ENCODE data around the gene CDC7. TPM values are rescaled to one million over a fixed set of nuclear protein-coding genes. Genes with fewer than 3 reads are reported as not detected.
"Not testable (repeated sequence)": the region's sequence is repeated elsewhere in the genome, so short reads cannot be mapped to it uniquely, and the experiment has no call there.

Gene CDC7
- total RNA-seq: under 1 TPM; 0.66 to 0.78 TPM

GRCh38 chr1:91500756-91501522 is at the start of gene CDC7:
Gene CDC7 (plus strand): TSS chr1:91500851. CDS start chr1:91501717, 866 bp downstream.
- Histone ChIP-seq H3K4me3 (peak within 1 kb of the TSS; percentile 37 to 58), H3K4me1 (peaks cover 14% of the 10 kb centered on the region), H3K9me3 (no peaks in the 10 kb centered on the region), H3K27ac (peak within 1 kb of the TSS; percentile 76 to 80 (median 79)), H3K27me3 (no peaks in the 10 kb centered on the region), H3K36me3 (replicated peaks in 1 of 2; ENCODE audit: insufficient read depth in 1 of 2, low read depth in 2 of 2) (no peaks in the 10 kb centered on the region)
- intact Hi-C loops (cut with DNase I): no loop called here
- DNase-seq: peak; percentile 88 to 92 (median 91)
- WGBS, 2 donors: 0% methylated on average over 56 to 68 of the region's 68 CpGs
- TF ChIP-seq CTCF (IDR thresholded peaks at IDR 0.05): peak in 6 of 7 experiments; percentile 14 to 62 (median 35)
- TF ChIP-seq POLR2A (IDR thresholded peaks at IDR 0.05): peak in 2 of 3 donors; percentile 24 to 26
- peak; percentile 94 for ATAC-seq

DNA sequence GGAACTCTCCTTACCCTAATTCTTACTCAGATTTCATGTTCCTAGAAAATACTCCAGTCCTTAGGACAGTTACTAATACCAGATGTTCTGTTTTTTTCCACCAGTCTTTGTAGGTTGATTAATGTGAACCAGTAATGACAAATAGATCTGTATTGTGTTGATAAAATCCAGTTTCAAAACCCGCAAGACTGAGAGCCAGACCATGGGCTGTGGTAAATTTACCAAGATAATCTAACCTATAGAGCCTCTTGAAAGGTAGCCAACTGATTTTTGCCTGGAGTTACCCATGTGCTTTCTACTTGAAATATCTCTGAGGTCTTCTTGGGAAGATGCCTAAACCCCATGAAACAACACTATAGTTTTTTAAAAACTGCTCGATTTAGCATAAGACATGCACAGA is 46.5 kb upstream of the CDC7 start:
- ATAC-seq: no peak
- H3K9me3 ChIP-seq: no peaks in the 10 kb centered on the region
- H3K4me1 ChIP-seq: no peaks in the 10 kb centered on the region
- H3K36me3 ChIP-seq (replicated peaks in 1 of 2; ENCODE audit: insufficient read depth in 1 of 2, low read depth in 2 of 2): no peaks in the 10 kb centered on the region
- intact Hi-C loops (cut with DNase I): no loop called here
- WGBS, 2 donors: 60 to 65% methylated on average over 2 of the region's 2 CpGs
- H3K27me3 ChIP-seq: no peaks in the 10 kb centered on the region
- no peak overlapping the region for H3K27ac ChIP-seq
- TF ChIP-seq POLR2A (IDR thresholded peaks at IDR 0.05) (no peak), CTCF (IDR thresholded peaks at IDR 0.05) (no peak)
- no peak overlapping the region for H3K4me3 ChIP-seq
- DNase-seq: no peak

DNA sequence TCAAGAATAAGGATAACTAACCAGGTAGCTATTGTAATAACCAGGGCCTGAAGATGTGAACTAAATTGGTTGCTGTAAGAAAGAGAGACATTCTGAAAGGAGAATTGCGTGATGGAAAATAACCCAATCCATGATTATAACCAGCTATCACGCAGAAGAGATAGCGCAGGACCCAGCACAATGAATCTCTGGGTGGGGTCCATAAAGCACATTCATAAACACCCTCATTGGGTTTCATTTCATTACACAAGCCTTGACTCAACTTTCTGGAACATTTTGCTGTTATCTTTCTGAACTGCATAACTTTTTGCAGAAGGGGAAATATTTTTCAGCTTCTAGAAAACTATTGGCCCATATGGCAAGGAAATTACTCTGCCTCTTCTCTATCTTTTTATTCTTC is 45.3 kb upstream of the CDC7 start:
- ATAC-seq: no peak

DNA sequence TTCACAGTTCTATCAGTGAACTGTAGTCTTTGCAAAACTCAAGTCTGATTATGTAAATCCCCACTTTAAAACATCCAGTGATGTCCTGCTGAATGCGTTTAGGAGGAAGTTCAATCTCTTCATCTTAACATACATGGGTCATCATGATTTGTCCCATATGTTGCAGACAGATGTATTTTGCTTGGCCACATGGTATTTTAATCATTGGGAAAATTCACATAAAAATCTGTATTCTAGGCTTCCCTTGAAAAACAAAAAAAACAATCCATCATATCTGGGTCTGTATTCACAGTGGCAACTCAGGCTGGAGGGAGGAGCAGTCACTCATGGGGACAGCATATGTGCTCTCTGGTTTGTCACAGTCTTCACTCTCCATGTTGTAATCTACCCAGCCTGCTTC is 44.8 kb upstream of the CDC7 start:
- Histone ChIP-seq H3K4me1 (no peaks in the 10 kb centered on the region), H3K27me3 (no peaks in the 10 kb centered on the region), H3K36me3 (replicated peaks in 1 of 2; ENCODE audit: insufficient read depth in 1 of 2, low read depth in 2 of 2) (no peaks in the 10 kb centered on the region), H3K27ac (no peak overlapping the region), H3K4me3 (no peak overlapping the region), H3K9me3 (no peaks in the 10 kb centered on the region)
- ATAC-seq (no peak), DNase-seq (no peak)
- WGBS, 2 donors: 64 to 86% methylated on average over 1 of the region's 1 CpG
- intact Hi-C loops (cut with DNase I): no loop called here
- no peak for TF ChIP-seq CTCF (IDR thresholded peaks at IDR 0.05)
- TF ChIP-seq POLR2A (IDR thresholded peaks at IDR 0.05): no peak

More for the DNA sequence above, 45.3 kb upstream of the CDC7 start:
- no peaks in the 10 kb centered on the region for H3K36me3 ChIP-seq (replicated peaks in 1 of 2; ENCODE audit: insufficient read depth in 1 of 2, low read depth in 2 of 2)
- H3K4me1 ChIP-seq: no peaks in the 10 kb centered on the region
- no peak overlapping the region for H3K27ac ChIP-seq
- no peaks in the 10 kb centered on the region for H3K9me3 ChIP-seq
- intact Hi-C loops (cut with DNase I): no loop called here
- no peak for DNase-seq
- H3K27me3 ChIP-seq: no peaks in the 10 kb centered on the region
- WGBS, 2 donors: 58 to 80% methylated on average over 3 of the region's 3 CpGs
- H3K4me3 ChIP-seq: no peak overlapping the region
- TF ChIP-seq CTCF (IDR thresholded peaks at IDR 0.05): no peak
- no peak for TF ChIP-seq POLR2A (IDR thresholded peaks at IDR 0.05)

DNA sequence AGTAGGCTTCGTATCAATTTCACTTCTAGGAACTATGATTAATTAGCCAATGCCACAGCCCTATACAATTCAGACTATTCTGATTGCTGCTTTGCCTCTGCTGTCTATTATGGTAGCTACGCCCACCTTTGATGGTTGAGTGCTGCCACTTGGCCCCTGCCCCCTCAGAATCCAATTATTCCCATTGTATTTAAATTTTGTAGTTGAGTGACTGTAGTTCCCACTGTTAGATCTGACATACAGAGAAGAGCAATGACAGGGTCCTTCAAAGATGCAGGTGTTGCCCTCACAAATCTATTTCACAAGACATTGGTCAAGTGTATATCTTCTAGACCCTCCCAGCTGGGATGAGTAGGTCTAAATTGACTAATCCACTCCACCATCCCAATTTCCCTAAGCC is 35.3 kb upstream of the CDC7 start:
- DNase-seq; ATAC-seq; H3K4me1 ChIP-seq; H3K4me3 ChIP-seq; H3K36me3 ChIP-seq (replicated peaks in 1 of 2; ENCODE audit: insufficient read depth in 1 of 2, low read depth in 2 of 2); H3K27me3 ChIP-seq; intact Hi-C loops (cut with DNase I); H3K9me3 ChIP-seq; H3K27ac ChIP-seq: not testable (repeated sequence)
- WGBS, 2 donors: 64 to 65% methylated on average over 2 of the region's 2 CpGs
